HCT116 (cell line): Measurements from ENCODE around the gene SLC7A11. TPM values are rescaled to one million over a fixed set of nuclear protein-coding genes. Genes with fewer than 3 reads are reported as not detected.

Source experiments
- ATAC-seq: fragments of 200-7000 bp; cut with Tn5 transposase; 2 replicates; pipeline ENCODE4 v1.9.1; 2020; ENCODE audit warnings: mild to moderate bottlenecking, moderate library complexity
- BruUV-seq: library from RNA; stranded (reverse); fragments of 400-500 nt; replicated peaks from 2 replicates; lab custom pipeline; 2021; lab: Mats Ljungman, UMichigan
- CTCF ChIA-PET: fragments of 300-600 bp; sonication (Branson Sonifier 250); formaldehyde crosslinking; loops from one replicate; lab custom pipeline; 2021; ENCODE audit warnings: antibody characterized with exemption; lab: Charles Lee
- POLR2A ChIA-PET: fragments of 300-600, 350-600 bp; sonication (Branson Sonifier 250); formaldehyde crosslinking; loops from one replicate; lab custom pipeline; 2021; ENCODE audit warnings: antibody characterized with exemption; lab: Charles Lee
- RAD21 ChIA-PET, 2 experiments: fragments of 300-600 bp; sonication (Branson Sonifier 250); formaldehyde crosslinking; loops; one replicate each; lab custom pipeline; 2023; ENCODE audit warnings: low total read pairs in 2 of 2; ENCODE audit not compliant: uncharacterized antibody in 2 of 2, unreplicated experiment in 2 of 2, low non-redundant PET in 1 of 2; lab: Charles Lee
- DNase-seq: peaks from one replicate; pipeline ENCODE4 v3.0.0-alpha.2; 2010; ENCODE audit warnings: low read depth, low spot score
- H2AFZ ChIP-seq: fragments of 200-600 bp; shearing (Covaris generic), sonication (generic); 2 replicates; pipeline ENCODE4 v1.6.1; 2017; ENCODE audit warnings: low read depth, mixed run types, mixed read lengths, antibody characterized with exemption, low read length; ENCODE audit not compliant: poor library complexity, severe bottlenecking
- H3K27ac ChIP-seq: 2 replicates; pipeline ENCODE4 v1.5.1; 2012; ENCODE audit warnings: low read depth, low read length
- H3K27me3 ChIP-seq: fragments of 200-600 bp; sonication (generic); 2 replicates; pipeline ENCODE4 v1.6.1; 2016; ENCODE audit warnings: mixed run types, low read length, mixed read lengths; ENCODE audit not compliant: insufficient read depth
- H3K36me3 ChIP-seq, 2 experiments: fragments of 200-500 bp in 1 of 2; fragments of 200-600 bp in 1 of 2; sonication (Bioruptor generic) in 1 of 2; sonication (generic) in 1 of 2; 2 replicates each; pipeline versions ENCODE4 v1.5.1 to v1.6.1; 2014 to 2016; ENCODE audit warnings: low read length in 2 of 2, inconsistent platforms in 1 of 2, mixed read lengths in 1 of 2, mixed run types in 1 of 2; ENCODE audit not compliant: insufficient read depth in 2 of 2, control insufficient read depth in 1 of 2
- H3K4me1 ChIP-seq, 2 experiments: fragments of 200-600 bp in 1 of 2; sonication (generic) in 1 of 2; 2 replicates each; pipeline versions ENCODE4 v1.5.1 to v1.6.1; 2012 to 2017; ENCODE audit warnings: low read length in 2 of 2, inconsistent platforms in 1 of 2, mild to moderate bottlenecking in 1 of 2, mixed read lengths in 1 of 2, mixed run types in 1 of 2, moderate library complexity in 1 of 2; ENCODE audit not compliant: insufficient read depth in 2 of 2, control insufficient read depth in 1 of 2
- H3K4me2 ChIP-seq: fragments of 200-600 bp; sonication (generic); 2 replicates; pipeline ENCODE4 v1.6.1; 2017; ENCODE audit warnings: mixed run types, low read length, mixed read lengths
- H3K4me3 ChIP-seq, 2 experiments: fragments of 200-600 bp in 1 of 2; sonication (generic) in 1 of 2; replicated peaks in 1 of 2; 2 replicates each; pipeline ENCODE4 v1.5.1; 2011 to 2016; ENCODE audit warnings: low read length in 2 of 2, control low read depth in 1 of 2, low read depth in 1 of 2, mild to moderate bottlenecking in 1 of 2, mixed read lengths in 1 of 2, mixed run types in 1 of 2
- H3K79me2 ChIP-seq: fragments of 200-600 bp; sonication (generic); 2 replicates; pipeline ENCODE4 v1.6.1; 2017; ENCODE audit warnings: mild to moderate bottlenecking, mixed run types, low read length, moderate library complexity, mixed read lengths; ENCODE audit not compliant: insufficient read depth
- H3K9ac ChIP-seq: fragments of 200-600 bp; sonication (generic); 2 replicates; pipeline ENCODE4 v1.6.1; 2016; ENCODE audit warnings: low read length, mixed read lengths
- H3K9me2 ChIP-seq: fragments of 200-600 bp; sonication (generic), shearing (Covaris generic); 2 replicates; pipeline ENCODE4 v1.6.1; 2017; ENCODE audit warnings: mixed run types, mild to moderate bottlenecking, moderate library complexity; ENCODE audit not compliant: insufficient read depth
- H3K9me3 ChIP-seq, 2 experiments: fragments of 200-500 bp in 1 of 2; fragments of 200-600 bp in 1 of 2; sonication (Bioruptor generic) in 1 of 2; sonication (generic) in 1 of 2; 2 replicates each; pipeline ENCODE4 v1.6.1; 2014 to 2017; ENCODE audit warnings: low read length in 2 of 2, mixed read lengths in 2 of 2, inconsistent platforms in 1 of 2, low read depth in 1 of 2, mild to moderate bottlenecking in 1 of 2, mixed run types in 1 of 2, moderate library complexity in 1 of 2; ENCODE audit not compliant: control insufficient read depth in 1 of 2, insufficient read depth in 1 of 2
- H4K20me1 ChIP-seq: fragments of 200-600 bp; sonication (generic), shearing (Covaris generic); 2 replicates; pipeline ENCODE4 v1.6.1; 2017; ENCODE audit warnings: mixed run types, mild to moderate bottlenecking, moderate library complexity; ENCODE audit not compliant: insufficient read depth
- CBX3 ChIP-seq: IDR thresholded peaks from 2 replicates; pipeline ENCODE4 v1.6.1; 2012; ENCODE audit warnings: low read depth
- CEBPB ChIP-seq: IDR thresholded peaks from 2 replicates; pipeline ENCODE4 v1.6.1; 2012; ENCODE audit warnings: low read depth
- EGR1 ChIP-seq: IDR thresholded peaks from 2 replicates; pipeline ENCODE4 v1.6.1; 2012; ENCODE audit warnings: low read depth
- EZH2 ChIP-seq: fragments of 200-600 bp; sonication (generic); IDR thresholded peaks from 2 replicates; pipeline ENCODE4 v1.6.1; 2017; ENCODE audit warnings: antibody characterized with exemption, mixed run types
- EZH2phosphoT487 ChIP-seq: fragments of 200-600 bp; IDR thresholded peaks from 2 replicates; pipeline ENCODE4 v1.6.1; 2018; ENCODE audit warnings: antibody characterized with exemption, borderline replicate concordance
- FOSL1 ChIP-seq: IDR thresholded peaks from 2 replicates; pipeline ENCODE4 v1.6.1; 2012; ENCODE audit warnings: low read depth
- JUND ChIP-seq: IDR thresholded peaks from 2 replicates; pipeline ENCODE4 v1.6.1; 2012
- POLR2A ChIP-seq: IDR thresholded peaks from 2 replicates; pipeline ENCODE4 v1.7.0; 2011; ENCODE audit warnings: borderline replicate concordance; ENCODE audit not compliant: insufficient read depth, insufficient read length; ENCODE audit errors: extremely low read depth
- RAD21 ChIP-seq: IDR thresholded peaks from 2 replicates; pipeline ENCODE4 v1.6.1; 2012; ENCODE audit warnings: low read depth, mild to moderate bottlenecking
- SP1 ChIP-seq: IDR thresholded peaks from 2 replicates; pipeline ENCODE4 v1.6.1; 2012; ENCODE audit warnings: low read depth
- SRF ChIP-seq: IDR thresholded peaks from 2 replicates; pipeline ENCODE4 v1.6.1; 2012; ENCODE audit warnings: low read depth
- TCF7L2 ChIP-seq: IDR thresholded peaks from 2 replicates; pipeline ENCODE4 v1.7.0; 2011; ENCODE audit warnings: borderline replicate concordance, inconsistent platforms; ENCODE audit not compliant: insufficient read depth, insufficient read length; ENCODE audit errors: extremely low read depth
- YY1 ChIP-seq: IDR thresholded peaks from 2 replicates; pipeline ENCODE4 v1.6.1; 2011; ENCODE audit warnings: low read length, low read depth, moderate library complexity, mild to moderate bottlenecking; ENCODE audit not compliant: insufficient replicate concordance; ENCODE audit errors: extremely low read depth
- ZNF274 ChIP-seq: fragments of 200-500 bp; sonication (Bioruptor generic); IDR thresholded peaks from 2 replicates; pipeline ENCODE4 v1.6.1; 2014; ENCODE audit warnings: mild to moderate bottlenecking, low read depth, low read length, inconsistent platforms
- intact Hi-C: fragments of 100-400 bp; cut with micrococcal nuclease; formaldehyde crosslinking; loops from 2 replicates; pipeline ENCODE4 v1.10.0; 2022
- total RNA-seq: library from RNA; stranded (reverse); gene quantifications from one replicate; pipeline ENCODE4 v1.2.1, GENCODE V29; 2021; ENCODE audit not compliant: unreplicated experiment
- TF ChIP-seq, protein P1 (sequence below): IDR thresholded peaks from 2 replicates; pipeline ENCODE4 v1.6.1; 2012
- TF ChIP-seq, protein P2 (sequence below), 3 experiments: fragments of 200-600 bp in 1 of 3; sonication (generic) in 1 of 3; IDR thresholded peaks in 2 of 3; conservative IDR thresholded peaks in 1 of 3; 2 replicates each; pipeline ENCODE4 v1.5.1; 2012 to 2017; ENCODE audit warnings: low read depth in 2 of 3, low read length in 2 of 3, antibody characterized with exemption in 1 of 3, borderline replicate concordance in 1 of 3, control low read depth in 1 of 3, mild to moderate bottlenecking in 1 of 3, mixed read lengths in 1 of 3, mixed run types in 1 of 3, moderate library complexity in 1 of 3; ENCODE audit not compliant: insufficient read depth in 1 of 3
- TF ChIP-seq, protein P3 (sequence below): IDR thresholded peaks from 2 replicates; pipeline ENCODE4 v1.6.1; 2012
- TF ChIP-seq, protein P4 (sequence below): IDR thresholded peaks from 2 replicates; pipeline ENCODE4 v1.6.1; 2012; ENCODE audit warnings: low read depth
- TF ChIP-seq, protein P5 (sequence below): IDR thresholded peaks from 2 replicates; pipeline ENCODE4 v1.6.1; 2011; ENCODE audit warnings: mild to moderate bottlenecking, low read length, moderate library complexity; ENCODE audit not compliant: insufficient replicate concordance; ENCODE audit errors: extremely low read depth

Gene SLC7A11
- total RNA-seq, 1 experiment from 2014 or later = 45.8 TPM

DNA sequence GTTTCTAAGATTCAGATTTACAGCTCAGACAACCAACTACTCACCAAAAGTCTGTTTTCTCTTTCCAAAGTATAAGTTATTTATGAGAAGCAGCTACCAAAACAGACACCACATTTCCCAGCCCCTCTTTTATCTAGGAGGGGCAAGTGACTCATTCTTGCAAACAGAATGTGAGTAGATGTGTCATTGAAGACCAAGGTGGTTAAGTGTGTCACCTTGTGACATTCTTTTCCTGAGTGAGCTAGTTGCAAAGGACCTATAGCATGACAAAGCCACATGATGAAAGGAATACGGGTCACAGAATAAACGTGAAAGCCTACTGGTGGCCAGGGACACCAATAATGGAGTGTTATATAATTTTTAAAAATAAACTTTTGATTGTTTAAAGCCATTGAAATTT lies 50.0 kb downstream of the SLC7A11 start (continued):
- TF ChIP-seq, protein P1, sequence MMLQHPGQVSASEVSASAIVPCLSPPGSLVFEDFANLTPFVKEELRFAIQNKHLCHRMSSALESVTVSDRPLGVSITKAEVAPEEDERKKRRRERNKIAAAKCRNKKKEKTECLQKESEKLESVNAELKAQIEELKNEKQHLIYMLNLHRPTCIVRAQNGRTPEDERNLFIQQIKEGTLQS = no peak
- TF ChIP-seq, protein P2, sequence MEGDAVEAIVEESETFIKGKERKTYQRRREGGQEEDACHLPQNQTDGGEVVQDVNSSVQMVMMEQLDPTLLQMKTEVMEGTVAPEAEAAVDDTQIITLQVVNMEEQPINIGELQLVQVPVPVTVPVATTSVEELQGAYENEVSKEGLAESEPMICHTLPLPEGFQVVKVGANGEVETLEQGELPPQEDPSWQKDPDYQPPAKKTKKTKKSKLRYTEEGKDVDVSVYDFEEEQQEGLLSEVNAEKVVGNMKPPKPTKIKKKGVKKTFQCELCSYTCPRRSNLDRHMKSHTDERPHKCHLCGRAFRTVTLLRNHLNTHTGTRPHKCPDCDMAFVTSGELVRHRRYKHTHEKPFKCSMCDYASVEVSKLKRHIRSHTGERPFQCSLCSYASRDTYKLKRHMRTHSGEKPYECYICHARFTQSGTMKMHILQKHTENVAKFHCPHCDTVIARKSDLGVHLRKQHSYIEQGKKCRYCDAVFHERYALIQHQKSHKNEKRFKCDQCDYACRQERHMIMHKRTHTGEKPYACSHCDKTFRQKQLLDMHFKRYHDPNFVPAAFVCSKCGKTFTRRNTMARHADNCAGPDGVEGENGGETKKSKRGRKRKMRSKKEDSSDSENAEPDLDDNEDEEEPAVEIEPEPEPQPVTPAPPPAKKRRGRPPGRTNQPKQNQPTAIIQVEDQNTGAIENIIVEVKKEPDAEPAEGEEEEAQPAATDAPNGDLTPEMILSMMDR (IDR thresholded peaks at IDR 0.05 in 2 of 3, conservative IDR thresholded peaks at IDR 0.05 in 1 of 3; ENCODE audit: borderline replicate concordance in 1 of 3, insufficient read depth in 1 of 3, low read depth in 2 of 3, low read length in 2 of 3) = no peak
- peak; percentile 78; the same call in 1 of the 2 replicates for TF ChIP-seq FOSL1
- 0 out of 2 replicates have a peak, but pooled peaks have one; percentile 20 for TF ChIP-seq SRF
- TF ChIP-seq POLR2A = no peak
- TF ChIP-seq TCF7L2 = no peak
- TF ChIP-seq RAD21 = no peak; the same call in 1 of the 2 replicates
- TF ChIP-seq EZH2phosphoT487 = no peak
- no peak for TF ChIP-seq EGR1
- no peak for TF ChIP-seq EZH2
- peak; percentile 43; the same call in 1 of the 2 replicates for TF ChIP-seq CBX3
- peak; percentile 51; the same call in 1 of the 2 replicates for TF ChIP-seq SP1
- peak; percentile 73 for TF ChIP-seq JUND
- no peak for TF ChIP-seq YY1

DNA sequence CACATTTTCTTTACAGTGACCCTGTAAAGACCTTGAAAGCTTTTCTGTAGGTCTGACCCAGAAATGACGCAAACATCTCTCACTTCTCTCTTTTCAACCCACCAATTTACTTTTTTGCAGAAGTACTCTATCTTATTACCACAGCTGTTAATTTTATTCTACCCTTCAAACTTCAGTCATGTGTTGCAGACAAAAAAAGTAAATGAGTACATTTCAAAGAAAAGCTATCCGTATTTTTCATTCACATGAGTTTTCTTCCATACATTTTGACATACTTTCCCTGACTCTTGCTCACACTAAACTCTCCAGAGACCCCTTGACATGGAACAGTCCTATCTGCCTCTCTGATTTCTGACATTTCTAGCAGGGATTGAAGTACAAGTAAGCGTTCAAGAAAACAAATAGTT lies 51.7 kb downstream of the SLC7A11 start:
- Histone ChIP-seq H3K4me3 (no peak overlapping the region), H4K20me1 (no peaks in the 10 kb centered on the region), H3K27me3 (no peaks in the 10 kb centered on the region), H3K9me2 (no peaks in the 10 kb centered on the region), H3K4me2 (no peak overlapping the region), H3K9ac (no peak overlapping the region), H2AFZ (no peak overlapping the region), H3K4me1 (peaks cover 5 to 15% of the 10 kb centered on the region in 2 experiments), H3K27ac (no peak overlapping the region), H3K79me2 (no peaks in the 10 kb centered on the region), H3K36me3 (no peaks in the 10 kb centered on the region), H3K9me3 (no peaks in the 10 kb centered on the region)
- intact Hi-C loops = no loop called here
- ChIA-PET POLR2A (no interaction called here), RAD21 (no interaction called here), CTCF (no interaction called here)
- no peak for DNase-seq
- no peak for ATAC-seq
- no TSS peak for BruUV-seq
- no peak for TF ChIP-seq CEBPB
- TF ChIP-seq, protein P3, sequence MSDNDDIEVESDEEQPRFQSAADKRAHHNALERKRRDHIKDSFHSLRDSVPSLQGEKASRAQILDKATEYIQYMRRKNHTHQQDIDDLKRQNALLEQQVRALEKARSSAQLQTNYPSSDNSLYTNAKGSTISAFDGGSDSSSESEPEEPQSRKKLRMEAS = no peak
- TF ChIP-seq, protein P4, sequence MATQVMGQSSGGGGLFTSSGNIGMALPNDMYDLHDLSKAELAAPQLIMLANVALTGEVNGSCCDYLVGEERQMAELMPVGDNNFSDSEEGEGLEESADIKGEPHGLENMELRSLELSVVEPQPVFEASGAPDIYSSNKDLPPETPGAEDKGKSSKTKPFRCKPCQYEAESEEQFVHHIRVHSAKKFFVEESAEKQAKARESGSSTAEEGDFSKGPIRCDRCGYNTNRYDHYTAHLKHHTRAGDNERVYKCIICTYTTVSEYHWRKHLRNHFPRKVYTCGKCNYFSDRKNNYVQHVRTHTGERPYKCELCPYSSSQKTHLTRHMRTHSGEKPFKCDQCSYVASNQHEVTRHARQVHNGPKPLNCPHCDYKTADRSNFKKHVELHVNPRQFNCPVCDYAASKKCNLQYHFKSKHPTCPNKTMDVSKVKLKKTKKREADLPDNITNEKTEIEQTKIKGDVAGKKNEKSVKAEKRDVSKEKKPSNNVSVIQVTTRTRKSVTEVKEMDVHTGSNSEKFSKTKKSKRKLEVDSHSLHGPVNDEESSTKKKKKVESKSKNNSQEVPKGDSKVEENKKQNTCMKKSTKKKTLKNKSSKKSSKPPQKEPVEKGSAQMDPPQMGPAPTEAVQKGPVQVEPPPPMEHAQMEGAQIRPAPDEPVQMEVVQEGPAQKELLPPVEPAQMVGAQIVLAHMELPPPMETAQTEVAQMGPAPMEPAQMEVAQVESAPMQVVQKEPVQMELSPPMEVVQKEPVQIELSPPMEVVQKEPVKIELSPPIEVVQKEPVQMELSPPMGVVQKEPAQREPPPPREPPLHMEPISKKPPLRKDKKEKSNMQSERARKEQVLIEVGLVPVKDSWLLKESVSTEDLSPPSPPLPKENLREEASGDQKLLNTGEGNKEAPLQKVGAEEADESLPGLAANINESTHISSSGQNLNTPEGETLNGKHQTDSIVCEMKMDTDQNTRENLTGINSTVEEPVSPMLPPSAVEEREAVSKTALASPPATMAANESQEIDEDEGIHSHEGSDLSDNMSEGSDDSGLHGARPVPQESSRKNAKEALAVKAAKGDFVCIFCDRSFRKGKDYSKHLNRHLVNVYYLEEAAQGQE = no peak
- no peak for TF ChIP-seq RAD21
- TF ChIP-seq EGR1 = no peak
- no peak for TF ChIP-seq ZNF274
- TF ChIP-seq, protein P5, sequence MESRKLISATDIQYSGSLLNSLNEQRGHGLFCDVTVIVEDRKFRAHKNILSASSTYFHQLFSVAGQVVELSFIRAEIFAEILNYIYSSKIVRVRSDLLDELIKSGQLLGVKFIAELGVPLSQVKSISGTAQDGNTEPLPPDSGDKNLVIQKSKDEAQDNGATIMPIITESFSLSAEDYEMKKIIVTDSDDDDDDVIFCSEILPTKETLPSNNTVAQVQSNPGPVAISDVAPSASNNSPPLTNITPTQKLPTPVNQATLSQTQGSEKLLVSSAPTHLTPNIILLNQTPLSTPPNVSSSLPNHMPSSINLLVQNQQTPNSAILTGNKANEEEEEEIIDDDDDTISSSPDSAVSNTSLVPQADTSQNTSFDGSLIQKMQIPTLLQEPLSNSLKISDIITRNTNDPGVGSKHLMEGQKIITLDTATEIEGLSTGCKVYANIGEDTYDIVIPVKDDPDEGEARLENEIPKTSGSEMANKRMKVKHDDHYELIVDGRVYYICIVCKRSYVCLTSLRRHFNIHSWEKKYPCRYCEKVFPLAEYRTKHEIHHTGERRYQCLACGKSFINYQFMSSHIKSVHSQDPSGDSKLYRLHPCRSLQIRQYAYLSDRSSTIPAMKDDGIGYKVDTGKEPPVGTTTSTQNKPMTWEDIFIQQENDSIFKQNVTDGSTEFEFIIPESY = no peak
- no peak for TF ChIP-seq CBX3
- TF ChIP-seq YY1 = no peak
